ENCODE data around the gene XDH. TPM values are rescaled to one million over a fixed set of nuclear protein-coding genes. Genes with fewer than 3 reads are reported as not detected.

XDH gene
- polyA plus RNA-seq, 1 donor, result 138 TPM

DNA sequence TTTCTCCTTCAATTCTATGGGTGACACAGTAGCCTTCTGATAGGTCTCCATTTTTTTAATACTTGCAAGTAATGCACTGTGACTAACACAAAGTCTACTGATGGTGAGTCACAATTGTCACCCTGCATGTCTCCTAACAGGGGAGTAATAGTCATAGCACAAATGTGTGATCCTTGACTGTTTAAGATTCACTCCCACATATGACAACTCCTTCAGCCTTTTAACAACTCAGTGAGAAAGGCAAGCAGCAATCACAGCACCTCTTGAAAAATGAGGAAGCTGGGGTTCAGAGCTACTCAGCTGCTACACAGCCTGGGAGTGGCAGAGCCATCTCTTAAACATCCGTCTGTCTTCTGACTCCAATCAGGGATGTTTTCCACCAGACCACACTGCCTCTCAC lies 116.8 kb downstream of the XDH start:
- no peak for DNase-seq

DNA sequence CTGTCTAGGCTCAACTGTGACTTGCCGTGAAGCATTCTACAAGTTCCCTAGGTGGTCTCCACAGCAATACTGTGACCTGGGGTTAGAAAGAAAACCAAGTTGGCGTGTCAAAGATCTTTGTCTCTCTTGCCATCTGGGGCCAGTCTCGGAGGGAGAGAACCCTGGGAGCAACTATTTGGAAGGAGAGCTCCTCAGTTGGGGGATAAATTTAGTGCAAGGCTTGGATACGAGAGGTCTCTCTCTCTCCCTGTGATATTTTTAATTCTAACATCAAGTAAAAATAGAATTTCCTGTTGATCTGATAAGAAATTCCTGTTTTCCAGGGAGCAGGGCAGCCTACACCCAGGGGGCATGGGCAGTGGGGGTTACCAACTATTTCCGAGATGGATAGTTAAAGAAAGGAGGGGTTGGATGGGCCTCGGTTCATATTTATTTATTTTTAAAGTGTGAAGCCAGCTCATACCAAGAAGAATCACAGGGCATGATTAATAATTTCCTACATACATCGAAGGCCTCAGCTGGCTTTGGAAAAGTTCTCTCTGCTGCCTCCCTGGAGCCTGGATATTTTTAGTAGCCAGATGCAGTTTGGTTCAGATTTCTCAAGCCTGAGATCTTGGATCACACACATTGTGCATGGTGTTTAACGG lies 117.8 kb downstream of the XDH start:
- no peaks in the 10 kb centered on the region for H3K27me3 ChIP-seq (ENCODE audit: control insufficient read depth, insufficient read depth, low read length)
- 87% methylated on average over 3 of the region's 8 CpGs for WGBS (ENCODE audit: insufficient coverage, low lambda C conversion rate)
- no peaks in the 10 kb centered on the region for H3K4me1 ChIP-seq (ENCODE audit: control insufficient read depth, insufficient read depth, low read length)

More for the DNA sequence above, 116.8 kb downstream of the XDH start:
- Histone ChIP-seq H3K9me3 (ENCODE audit: control insufficient read depth, low read depth, low read length) (no peaks in the 10 kb centered on the region), H3K36me3 (ENCODE audit: control insufficient read depth, insufficient read depth, low read length) (no peaks in the 10 kb centered on the region), H3K4me3 (ENCODE audit: low read length) (no peak overlapping the region), H3K27me3 (ENCODE audit: control insufficient read depth, insufficient read depth, low read length) (no peaks in the 10 kb centered on the region), H3K4me1 (ENCODE audit: control insufficient read depth, insufficient read depth, low read length) (no peaks in the 10 kb centered on the region), H3K27ac (ENCODE audit: low read length) (no peak overlapping the region)
- no CpG with 5 or more reads among the region's 1 CpG for WGBS (ENCODE audit: insufficient coverage, low lambda C conversion rate)

DNA sequence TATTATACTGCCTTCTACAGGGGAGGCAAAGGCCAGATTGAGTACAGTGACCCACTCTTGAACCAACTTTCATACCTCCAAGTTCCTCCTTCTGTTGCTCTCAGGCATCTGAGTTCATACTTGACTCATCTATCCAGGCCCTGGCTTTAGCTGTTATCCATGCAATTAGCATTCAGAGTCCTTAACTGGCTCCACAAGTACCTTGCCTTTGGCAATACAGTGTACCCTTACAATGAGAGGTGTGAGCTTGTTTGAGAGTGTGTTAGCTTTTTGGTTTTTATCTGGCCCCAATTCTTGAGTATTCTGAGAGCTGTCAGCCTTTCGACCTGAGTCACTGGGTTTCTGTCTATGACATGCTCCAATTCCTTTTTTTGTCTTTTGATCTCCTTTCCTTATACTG lies 120.3 kb downstream of the XDH start:
- H3K4me1 ChIP-seq (ENCODE audit: control insufficient read depth, insufficient read depth, low read length), result no peaks in the 10 kb centered on the region
- H3K27me3 ChIP-seq (ENCODE audit: control insufficient read depth, insufficient read depth, low read length), result no peaks in the 10 kb centered on the region
- 86% methylated on average over 1 of the region's 1 CpG for WGBS (ENCODE audit: insufficient coverage, low lambda C conversion rate)
- no peaks in the 10 kb centered on the region for H3K9me3 ChIP-seq (ENCODE audit: control insufficient read depth, low read depth, low read length)
- no peak for DNase-seq
- no peaks in the 10 kb centered on the region for H3K36me3 ChIP-seq (ENCODE audit: control insufficient read depth, insufficient read depth, low read length)
- no peak overlapping the region for H3K27ac ChIP-seq (ENCODE audit: low read length)
- no peak overlapping the region for H3K4me3 ChIP-seq (ENCODE audit: low read length)

More for the DNA sequence above, 117.8 kb downstream of the XDH start:
- Histone ChIP-seq H3K36me3 (ENCODE audit: control insufficient read depth, insufficient read depth, low read length) (no peaks in the 10 kb centered on the region), H3K9me3 (ENCODE audit: control insufficient read depth, low read depth, low read length) (no peaks in the 10 kb centered on the region), H3K27ac (ENCODE audit: low read length) (no peak overlapping the region), H3K4me3 (ENCODE audit: low read length) (no peak overlapping the region)
- no peak for DNase-seq

DNA sequence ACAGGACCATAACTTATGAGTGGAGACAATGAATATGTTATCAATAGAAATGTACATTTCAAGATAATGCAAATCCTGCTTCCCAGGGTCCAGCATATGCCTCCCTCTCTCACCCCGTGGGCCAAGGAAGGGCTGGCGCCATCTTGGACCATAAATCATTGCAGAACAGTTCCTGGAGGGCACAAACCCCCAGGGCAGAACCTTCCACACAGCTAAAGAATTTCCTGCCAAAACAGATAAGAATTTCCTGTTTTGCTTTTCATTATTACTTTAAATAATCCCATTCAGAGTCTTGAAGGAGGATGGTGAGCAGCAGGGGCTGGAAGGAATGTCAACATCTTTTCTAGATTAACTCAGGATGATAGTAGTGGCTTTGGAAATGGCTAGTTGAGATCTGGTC lies 126.9 kb downstream of the XDH start:
- Histone ChIP-seq H3K4me1 (ENCODE audit: control insufficient read depth, insufficient read depth, low read length) (no peaks in the 10 kb centered on the region), H3K36me3 (ENCODE audit: control insufficient read depth, insufficient read depth, low read length) (no peaks in the 10 kb centered on the region), H3K27ac (ENCODE audit: low read length) (no peak overlapping the region), H3K9me3 (ENCODE audit: control insufficient read depth, low read depth, low read length) (no peaks in the 10 kb centered on the region), H3K27me3 (ENCODE audit: control insufficient read depth, insufficient read depth, low read length) (no peaks in the 10 kb centered on the region), H3K4me3 (ENCODE audit: low read length) (no peak overlapping the region)
- DNase-seq, result no peak
- WGBS (ENCODE audit: insufficient coverage, low lambda C conversion rate), result no CpG with 5 or more reads among the region's 2 CpGs

DNA sequence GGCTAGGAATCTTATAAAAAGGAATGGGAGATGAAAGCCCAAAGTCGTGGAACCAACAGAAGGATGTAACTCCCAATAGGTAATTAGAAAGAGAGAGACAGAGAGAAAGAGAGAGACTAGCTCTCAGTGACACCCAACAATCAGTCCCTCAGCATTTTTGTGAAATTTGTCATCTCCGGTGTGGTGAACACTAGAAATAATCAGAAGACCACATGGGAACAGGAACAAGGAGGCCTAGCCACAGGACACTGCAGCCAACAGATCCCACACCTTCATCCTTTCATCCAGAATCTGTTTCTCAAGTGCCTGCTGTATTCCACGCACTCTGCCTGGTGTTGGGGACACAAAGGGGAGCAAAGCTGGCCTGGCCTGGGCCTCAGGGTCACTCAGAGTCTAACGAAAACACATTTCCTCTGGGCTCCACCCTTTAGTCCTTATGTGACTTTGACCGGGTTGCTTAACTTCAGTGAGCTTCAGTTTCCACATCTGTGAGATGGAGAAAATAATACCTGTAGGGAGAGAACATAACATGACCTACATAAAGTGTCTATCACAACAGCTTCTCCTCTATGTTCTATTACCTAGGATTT lies 127.5 kb downstream of the XDH start:
- no peaks in the 10 kb centered on the region for H3K36me3 ChIP-seq (ENCODE audit: control insufficient read depth, insufficient read depth, low read length)
- no peaks in the 10 kb centered on the region for H3K9me3 ChIP-seq (ENCODE audit: control insufficient read depth, low read depth, low read length)
- WGBS (ENCODE audit: insufficient coverage, low lambda C conversion rate), result 92% methylated on average over 2 of the region's 5 CpGs
- H3K27me3 ChIP-seq (ENCODE audit: control insufficient read depth, insufficient read depth, low read length), result no peaks in the 10 kb centered on the region
- H3K4me1 ChIP-seq (ENCODE audit: control insufficient read depth, insufficient read depth, low read length), result no peaks in the 10 kb centered on the region
- H3K27ac ChIP-seq (ENCODE audit: low read length), result no peak overlapping the region
- DNase-seq, result no peak
- no peak overlapping the region for H3K4me3 ChIP-seq (ENCODE audit: low read length)

DNA sequence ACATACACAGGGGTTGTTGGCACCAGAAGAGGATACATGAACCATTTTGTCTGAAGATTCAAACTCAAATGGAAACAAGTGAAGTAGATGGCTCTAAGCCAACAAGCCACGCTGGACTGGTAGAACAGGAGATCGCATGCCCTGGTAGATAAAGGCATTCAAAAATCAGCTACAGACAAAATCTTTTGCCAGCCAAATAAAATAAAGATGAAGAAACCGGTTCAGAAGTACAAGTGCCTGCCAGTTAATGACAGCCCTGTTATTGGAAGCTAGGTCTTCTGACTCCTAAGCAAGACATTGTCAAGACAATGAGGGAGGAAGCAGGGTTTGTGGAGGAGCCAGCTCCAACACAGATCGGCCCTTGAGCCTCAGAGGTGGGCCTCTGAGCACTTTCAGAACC lies 128.3 kb downstream of the XDH start:
- Histone ChIP-seq H3K4me3 (ENCODE audit: low read length) (no peak overlapping the region), H3K27me3 (ENCODE audit: control insufficient read depth, insufficient read depth, low read length) (no peaks in the 10 kb centered on the region), H3K4me1 (ENCODE audit: control insufficient read depth, insufficient read depth, low read length) (no peaks in the 10 kb centered on the region), H3K36me3 (ENCODE audit: control insufficient read depth, insufficient read depth, low read length) (no peaks in the 10 kb centered on the region), H3K27ac (ENCODE audit: low read length) (no peak overlapping the region), H3K9me3 (ENCODE audit: control insufficient read depth, low read depth, low read length) (no peaks in the 10 kb centered on the region)
- 80% methylated on average over 1 of the region's 4 CpGs for WGBS (ENCODE audit: insufficient coverage, low lambda C conversion rate)
- no peak for DNase-seq

Other genes with a start within 250 kb of the XDH start
- 0.13 TPM for gene CAPN14, start 197.2 kb downstream of the XDH start, polyA plus RNA-seq
- 3.9 TPM for gene EHD3, start 180.6 kb downstream of the XDH start, polyA plus RNA-seq
- 0.22 TPM for gene SRD5A2, start 166.2 kb upstream of the XDH start, polyA plus RNA-seq

Data from large intestine (tissue), 3 donors.